RWPE1 (cell line): ENCODE measurements around the gene MAB21L2.

Source experiments
- CTCF ChIA-PET: fragments of 350-600 bp; sonication (Branson Sonifier 250); formaldehyde crosslinking; extraction: SDS; loops from one replicate; lab custom pipeline; 2021; lab: Yijun Ruan, JAX
- POLR2A ChIA-PET: fragments of 400-600 bp; formaldehyde crosslinking; extraction: SDS; loops from one replicate; lab custom pipeline; 2020; ENCODE audit warnings: antibody characterized with exemption; ENCODE audit not compliant: low non-redundant PET; lab: Yijun Ruan, JAX
- DNase-seq: peaks from one replicate; pipeline ENCODE4 v3.0.0; 2012; ENCODE audit warnings: low spot score
- H3K27ac ChIP-seq: fragments of 450-650 bp; 2 replicates; pipeline ENCODE4 v1.5.1; 2017
- TF ChIP-seq, protein P1 (sequence below): fragments of 450-650 bp; conservative IDR thresholded peaks from 2 replicates; pipeline ENCODE4 v1.5.1; 2017; ENCODE audit warnings: low read depth, mild to moderate bottlenecking

Gene MAB21L2

DNA sequence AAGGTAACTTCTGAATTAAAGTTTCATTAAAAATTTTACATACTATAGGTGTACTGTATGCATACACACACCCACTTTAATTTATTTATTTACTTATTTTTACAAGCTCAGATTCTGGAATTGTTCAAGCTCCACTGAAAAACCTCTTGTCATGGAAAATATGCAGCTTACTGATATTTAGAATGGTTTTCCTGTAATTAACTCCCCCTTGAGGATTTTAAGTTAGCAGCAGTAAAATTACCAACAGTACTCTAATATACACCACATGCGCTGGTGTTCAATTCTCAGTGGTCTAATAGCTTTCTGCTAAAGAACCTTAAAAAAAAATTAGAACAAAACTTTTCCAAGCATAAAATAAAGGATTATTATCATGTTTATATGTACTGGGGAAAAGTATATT, 12.0 kb downstream of the MAB21L2 start:
- CTCF ChIA-PET = no interaction called here
- TF ChIP-seq, protein P1, sequence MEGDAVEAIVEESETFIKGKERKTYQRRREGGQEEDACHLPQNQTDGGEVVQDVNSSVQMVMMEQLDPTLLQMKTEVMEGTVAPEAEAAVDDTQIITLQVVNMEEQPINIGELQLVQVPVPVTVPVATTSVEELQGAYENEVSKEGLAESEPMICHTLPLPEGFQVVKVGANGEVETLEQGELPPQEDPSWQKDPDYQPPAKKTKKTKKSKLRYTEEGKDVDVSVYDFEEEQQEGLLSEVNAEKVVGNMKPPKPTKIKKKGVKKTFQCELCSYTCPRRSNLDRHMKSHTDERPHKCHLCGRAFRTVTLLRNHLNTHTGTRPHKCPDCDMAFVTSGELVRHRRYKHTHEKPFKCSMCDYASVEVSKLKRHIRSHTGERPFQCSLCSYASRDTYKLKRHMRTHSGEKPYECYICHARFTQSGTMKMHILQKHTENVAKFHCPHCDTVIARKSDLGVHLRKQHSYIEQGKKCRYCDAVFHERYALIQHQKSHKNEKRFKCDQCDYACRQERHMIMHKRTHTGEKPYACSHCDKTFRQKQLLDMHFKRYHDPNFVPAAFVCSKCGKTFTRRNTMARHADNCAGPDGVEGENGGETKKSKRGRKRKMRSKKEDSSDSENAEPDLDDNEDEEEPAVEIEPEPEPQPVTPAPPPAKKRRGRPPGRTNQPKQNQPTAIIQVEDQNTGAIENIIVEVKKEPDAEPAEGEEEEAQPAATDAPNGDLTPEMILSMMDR = 0 out of 2 replicates have a peak, but pooled peaks have one; percentile 8
- POLR2A ChIA-PET = no interaction called here
- no peak overlapping the region for H3K27ac ChIP-seq
- no peak for DNase-seq

DNA sequence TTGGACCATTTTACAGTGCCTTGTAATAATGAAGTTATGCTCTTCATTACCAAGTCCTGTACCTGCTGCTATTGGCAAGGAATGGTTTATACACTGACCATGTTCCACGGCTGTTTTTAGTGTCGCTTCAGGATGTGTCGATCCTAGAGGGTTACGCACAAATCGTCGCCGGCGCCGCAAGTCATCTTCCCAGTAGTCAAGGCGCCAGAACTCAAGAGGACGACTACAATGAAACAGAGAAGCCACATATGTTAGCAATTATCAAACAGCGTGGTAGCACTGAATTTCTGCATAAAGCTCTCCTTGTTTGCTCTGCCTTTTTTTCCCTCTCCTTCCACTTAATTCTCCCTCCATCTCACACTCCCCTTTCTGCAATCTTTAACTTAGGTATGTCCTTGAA, 17.0 kb downstream of the MAB21L2 start:
- ChIA-PET CTCF (interaction anchor here (0.6 to 0.8 kb wide), 2 partner anchors 26 to 123 kb away, joined by 3 to 5 read pairs; no protein-coding TSS in a partner anchor), POLR2A (no interaction called here)
- H3K27ac ChIP-seq = no peak overlapping the region

DNA sequence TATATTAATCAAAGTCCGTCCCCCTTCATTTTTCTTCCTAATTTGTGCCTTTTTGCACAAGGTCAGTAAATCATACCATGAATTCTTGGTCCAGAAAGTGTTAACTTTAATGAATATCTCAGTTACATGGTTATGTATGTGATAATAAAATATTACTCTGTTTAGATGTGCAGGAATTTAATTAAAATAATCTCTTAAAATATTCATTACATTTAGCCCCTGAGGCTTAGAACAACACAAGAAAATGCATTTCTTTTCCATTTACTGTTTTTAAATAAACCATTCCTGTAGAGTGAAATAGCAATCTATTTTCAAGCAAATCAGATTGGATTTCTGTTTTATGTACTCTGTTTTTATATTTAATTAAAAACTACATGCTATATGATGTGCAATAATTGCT, 17.6 kb downstream of the MAB21L2 start:
- CTCF ChIA-PET = interaction anchor here (0.6 kb wide), 1 partner anchor 124 kb away, joined by 5 read pairs; no protein-coding TSS in a partner anchor
- POLR2A ChIA-PET = no interaction called here
- no peak overlapping the region for H3K27ac ChIP-seq
- TF ChIP-seq, protein P1 = no peak
- no peak for DNase-seq

More for the DNA sequence above, 17.0 kb downstream of the MAB21L2 start:
- TF ChIP-seq, protein P1 = no peak
- no peak for DNase-seq

DNA sequence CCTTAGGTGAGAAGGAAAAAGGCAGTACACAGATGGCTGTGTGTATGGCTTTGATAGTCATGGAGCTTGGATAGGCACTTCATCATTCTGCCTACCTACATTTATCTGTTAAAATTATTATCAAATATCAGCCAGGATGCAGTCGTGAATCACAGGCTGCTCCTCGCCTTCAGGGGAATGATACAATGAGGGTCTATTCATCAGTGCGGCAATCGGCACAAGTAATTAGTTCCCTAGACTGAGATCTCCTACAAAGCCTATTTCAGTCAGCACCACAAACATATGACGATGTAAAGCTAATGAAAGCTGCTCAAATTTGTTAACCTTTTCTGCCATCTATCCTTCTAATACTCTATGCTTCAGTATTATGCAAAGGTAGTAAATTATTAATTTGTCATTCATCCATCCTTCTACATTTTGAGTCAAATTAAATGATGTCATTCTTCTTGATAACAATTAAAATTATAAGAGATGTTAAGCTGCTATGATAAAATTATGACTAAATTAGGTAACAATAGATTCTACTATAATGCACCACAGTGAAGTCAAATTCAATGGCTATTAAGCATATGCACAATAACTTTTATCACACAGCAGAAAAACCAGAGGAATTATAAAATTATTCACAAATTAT, 19.0 kb downstream of the MAB21L2 start:
- CTCF ChIA-PET = interaction anchor here (0.6 to 1.0 kb wide), 2 partner anchors 8 to 23 kb away, joined by 3 to 4 read pairs; no protein-coding TSS in a partner anchor
- no peak for DNase-seq
- H3K27ac ChIP-seq = no peak overlapping the region
- POLR2A ChIA-PET = no interaction called here
- TF ChIP-seq, protein P1 = no peak

DNA sequence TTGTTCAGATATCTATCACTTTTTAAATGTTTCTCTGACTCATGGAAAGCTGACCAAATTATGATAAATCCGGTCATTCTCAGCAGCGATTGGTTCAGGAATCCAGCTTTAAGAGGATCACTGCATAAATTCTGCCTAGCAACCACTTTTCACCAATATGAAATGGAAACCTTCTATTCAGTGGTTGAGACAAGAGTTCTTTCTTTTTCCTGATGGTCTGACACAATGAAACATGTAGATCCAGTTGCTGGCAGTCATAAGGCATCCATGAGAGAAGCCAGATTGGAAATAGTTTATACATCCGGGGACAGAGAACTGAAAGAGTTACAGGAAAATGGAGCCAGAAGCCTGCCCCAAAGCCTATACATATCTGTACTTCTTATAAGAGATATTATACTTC, 27.2 kb downstream of the MAB21L2 start:
- ChIA-PET CTCF (interaction anchor here (0.6 to 0.8 kb wide), 2 partner anchors 9 to 76 kb away, joined by 3 to 4 read pairs; no protein-coding TSS in a partner anchor), POLR2A (no interaction called here)
- TF ChIP-seq, protein P1 = no peak
- H3K27ac ChIP-seq = no peak overlapping the region
- no peak for DNase-seq

DNA sequence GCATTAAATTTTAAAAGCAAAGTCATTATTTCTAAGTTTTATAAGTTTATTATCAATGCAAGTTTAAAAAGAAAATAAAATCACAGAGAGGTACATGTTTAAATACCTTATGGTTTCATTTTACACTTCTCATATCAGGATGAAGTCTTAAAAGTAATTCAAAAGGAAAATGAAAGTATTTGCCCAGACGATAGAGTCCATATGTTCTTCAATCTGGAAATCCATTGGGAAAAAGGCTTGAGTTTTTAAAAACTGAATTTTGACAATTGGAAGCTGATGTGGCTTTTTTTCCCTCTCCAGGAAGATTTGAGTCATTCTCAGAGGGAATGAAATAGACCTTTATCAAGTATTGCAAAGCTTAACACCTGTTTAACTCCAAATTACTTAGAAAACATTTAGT, 37.1 kb downstream of the MAB21L2 start:
- ChIA-PET CTCF (interaction anchor here (0.6 kb wide), 1 partner anchor 449 kb away, joined by 3 read pairs; no protein-coding TSS in a partner anchor), POLR2A (no interaction called here)
- no peak overlapping the region for H3K27ac ChIP-seq
- TF ChIP-seq, protein P1 = no peak
- DNase-seq = no peak
